Measurements from ENCODE around the gene CELSR2. TPM values are rescaled to one million over a fixed set of nuclear protein-coding genes. Genes with fewer than 3 reads are reported as not detected.

CELSR2 gene
- total RNA-seq, 1 donor: 0.36 TPM

- TF ChIP-seq CTCF (IDR thresholded peaks at IDR 0.05; ENCODE audit: insufficient read depth, low read length): no peak
- peak overlapping the region; percentile 55 for H3K4me3 ChIP-seq (ENCODE audit: low read depth, low read length)
- DNase-seq (ENCODE audit: low read depth): peak; percentile 35
These were observed 40.9 kb upstream of the CELSR2 start for GRCh38 chr1:109208394-109208793.

GRCh38 chr1:109208836-109209463 lies 40.4 kb upstream of the CELSR2 start:
- DNase-seq (ENCODE audit: low read depth): peak; percentile 65
- no peak for TF ChIP-seq CTCF (IDR thresholded peaks at IDR 0.05; ENCODE audit: insufficient read depth, low read length)
- H3K4me3 ChIP-seq (ENCODE audit: low read depth, low read length): peak overlapping the region; percentile 55

GRCh38 chr1:109210058-109210457 lies 39.3 kb upstream of the CELSR2 start:
- DNase-seq (ENCODE audit: low read depth): no peak
- TF ChIP-seq CTCF (IDR thresholded peaks at IDR 0.05; ENCODE audit: insufficient read depth, low read length): no peak
- no peak overlapping the region for H3K4me3 ChIP-seq (ENCODE audit: low read depth, low read length)

GRCh38 chr1:109213345-109213823 lies 36.0 kb upstream of the CELSR2 start:
- no peak for DNase-seq (ENCODE audit: low read depth)
- TF ChIP-seq CTCF (IDR thresholded peaks at IDR 0.05; ENCODE audit: insufficient read depth, low read length): no peak
- H3K4me3 ChIP-seq (ENCODE audit: low read depth, low read length): peak overlapping the region; percentile 51

- no peak for TF ChIP-seq CTCF (IDR thresholded peaks at IDR 0.05; ENCODE audit: insufficient read depth, low read length)
- peak; percentile 81 for DNase-seq (ENCODE audit: low read depth)
- H3K4me3 ChIP-seq (ENCODE audit: low read depth, low read length): peak within 1 kb of the TSS; percentile 96
These were observed 35.3 kb upstream of the CELSR2 start, which contains the start of gene SARS1 for GRCh38 chr1:109213824-109214693. SARS1 (plus strand) TSS chr1:109213918; CDS start chr1:109213993, 75 bp downstream.

GRCh38 chr1:109214695-109215623 lies 34.4 kb upstream of the CELSR2 start:
- peak overlapping the region; percentile 96 for H3K4me3 ChIP-seq (ENCODE audit: low read depth, low read length)
- TF ChIP-seq CTCF (IDR thresholded peaks at IDR 0.05; ENCODE audit: insufficient read depth, low read length): no peak
- DNase-seq (ENCODE audit: low read depth): peak; percentile 97

Measured in fibroblast of the aortic adventitia (primary cell).